Measurements from ENCODE around the gene ATP5F1D.

GRCh38 chr19:1293782-1294604 lies 52.4 kb downstream of the ATP5F1D start:
- TF ChIP-seq POLR2A (IDR thresholded peaks at IDR 0.05; ENCODE audit: low read length): no peak
- TF ChIP-seq GATA1 (IDR thresholded peaks at IDR 0.05; ENCODE audit: low read depth, low read length): no peak

Data from erythroblast (primary cell).